ENCODE results near the gene FOXK1.

Gene FOXK1

GRCh38 chr7:4740796-4741195 is 58.7 kb downstream of the FOXK1 start:
- Histone ChIP-seq H3K27me3 (ENCODE audit: insufficient read depth, low read depth, severe bottlenecking) (no peaks in the 10 kb centered on the region), H3K27ac (no peak overlapping the region), H3K4me3 (ENCODE audit: low read depth, low read length) (no peak overlapping the region), H3K9me3 (ENCODE audit: severe bottlenecking) (no peaks in the 10 kb centered on the region), H3K36me3 (peaks cover 22% of the 10 kb centered on the region)
- DNase-seq: no peak
- TF ChIP-seq CTCF (IDR thresholded peaks at IDR 0.05; ENCODE audit: low read depth, low read length): no peak

- peaks cover 29% of the 10 kb centered on the region for H3K36me3 ChIP-seq
- peak; percentile 26 for DNase-seq
Measured at GRCh38 chr7:4742051-4742573, 60.0 kb downstream of the FOXK1 start.

GRCh38 chr7:4742852-4743251 is 60.8 kb downstream of the FOXK1 start:
- peak overlapping the region; percentile 75 for H3K27ac ChIP-seq
- DNase-seq: no peak

More at GRCh38 chr7:4742051-4742573, 60.0 kb downstream of the FOXK1 start:
- Histone ChIP-seq H3K9me3 (ENCODE audit: severe bottlenecking) (no peaks in the 10 kb centered on the region), H3K27me3 (ENCODE audit: insufficient read depth, low read depth, severe bottlenecking) (no peaks in the 10 kb centered on the region), H3K27ac (no peak overlapping the region), H3K4me3 (ENCODE audit: low read depth, low read length) (no peak overlapping the region)
- TF ChIP-seq CTCF (IDR thresholded peaks at IDR 0.05; ENCODE audit: low read depth, low read length): no peak

GRCh38 chr7:4744391-4745264 is 62.5 kb downstream of the FOXK1 start:
- Histone ChIP-seq H3K4me3 (ENCODE audit: low read depth, low read length) (no peak overlapping the region), H3K36me3 (peaks cover 40% of the 10 kb centered on the region), H3K27me3 (ENCODE audit: insufficient read depth, low read depth, severe bottlenecking) (no peaks in the 10 kb centered on the region), H3K9me3 (ENCODE audit: severe bottlenecking) (no peaks in the 10 kb centered on the region), H3K27ac (peak overlapping the region; percentile 75)
- DNase-seq: peak; percentile 94
- TF ChIP-seq CTCF (IDR thresholded peaks at IDR 0.05; ENCODE audit: low read depth, low read length): no peak

More at GRCh38 chr7:4742852-4743251, 60.8 kb downstream of the FOXK1 start:
- Histone ChIP-seq H3K9me3 (ENCODE audit: severe bottlenecking) (no peaks in the 10 kb centered on the region), H3K36me3 (peaks cover 34% of the 10 kb centered on the region), H3K4me3 (ENCODE audit: low read depth, low read length) (no peak overlapping the region), H3K27me3 (ENCODE audit: insufficient read depth, low read depth, severe bottlenecking) (no peaks in the 10 kb centered on the region)
- TF ChIP-seq CTCF (IDR thresholded peaks at IDR 0.05; ENCODE audit: low read depth, low read length): no peak

GRCh38 chr7:4745265-4745919 is 63.3 kb downstream of the FOXK1 start:
- no peak for DNase-seq
- Histone ChIP-seq H3K27me3 (ENCODE audit: insufficient read depth, low read depth, severe bottlenecking) (no peaks in the 10 kb centered on the region), H3K27ac (peak overlapping the region; percentile 75), H3K9me3 (ENCODE audit: severe bottlenecking) (no peaks in the 10 kb centered on the region), H3K36me3 (peaks cover 40% of the 10 kb centered on the region), H3K4me3 (ENCODE audit: low read depth, low read length) (no peak overlapping the region)
- TF ChIP-seq CTCF (IDR thresholded peaks at IDR 0.05; ENCODE audit: low read depth, low read length): no peak
